WTC11 (cell line): ENCODE measurements around the gene DCUN1D1. TPM values are rescaled to one million over a fixed set of nuclear protein-coding genes. Genes with fewer than 3 reads are reported as not detected.

Experiments
- ATAC-seq: fragments of 200-7000 bp; cut with Tn5 transposase; 2 replicates; pipeline ENCODE4 v1.10.0; 2021; ENCODE audit warnings: mild to moderate bottlenecking, moderate library complexity
- CTCF ChIA-PET: fragments of 300-600 bp; sonication (Branson Sonifier 250); formaldehyde crosslinking; loops from one replicate; lab custom pipeline; 2021; ENCODE audit warnings: antibody characterized with exemption; lab: Charles Lee
- POLR2A ChIA-PET: fragments of 350-600 bp; sonication (Branson Sonifier 250); formaldehyde crosslinking; loops from one replicate; lab custom pipeline; 2021; ENCODE audit warnings: antibody characterized with exemption; lab: Charles Lee
- DNase-seq: peaks from one replicate; pipeline ENCODE4 v3.0.0; 2021; ENCODE audit warnings: low spot score
- H3K27ac Mint-ChIP-seq: 2 replicates; pipeline ENCODE4 v1.8.0; 2021; ENCODE audit warnings: mixed read lengths
- H3K27me3 Mint-ChIP-seq: 2 replicates; pipeline ENCODE4 v1.8.0; 2021; ENCODE audit warnings: low read depth, mild to moderate bottlenecking, moderate library complexity, mixed read lengths
- H3K36me3 Mint-ChIP-seq: 2 replicates; pipeline ENCODE4 v1.8.0; 2021; ENCODE audit warnings: mixed read lengths
- H3K4me1 Mint-ChIP-seq: 2 replicates; pipeline ENCODE4 v1.8.0; 2022; ENCODE audit warnings: mixed read lengths
- H3K4me3 Mint-ChIP-seq: 2 replicates; pipeline ENCODE4 v1.8.0; 2021; ENCODE audit warnings: mild to moderate bottlenecking, moderate library complexity, mixed read lengths
- H3K9me3 Mint-ChIP-seq: 2 replicates; pipeline ENCODE4 v1.8.0; 2021; ENCODE audit warnings: mixed read lengths
- AR ChIP-seq: fragments of 250-450 bp; sonication (Bioruptor Pico); IDR thresholded peaks from 2 replicates; pipeline ENCODE4 v1.9.0; 2021; ENCODE audit warnings: mild to moderate bottlenecking
- ETV6 ChIP-seq: sonication (generic); formaldehyde crosslinking; IDR thresholded peaks from 2 replicates; pipeline ENCODE4 v1.8.1; 2022; ENCODE audit warnings: mild to moderate bottlenecking, missing genetic modification reagents
- FOXK1 ChIP-seq: sonication (generic); formaldehyde crosslinking; IDR thresholded peaks from 2 replicates; pipeline ENCODE4 v1.8.0; 2022; ENCODE audit warnings: mild to moderate bottlenecking, moderate library complexity, missing genetic modification reagents
- GRHL2 ChIP-seq: fragments of 250-450 bp; sonication (Bioruptor Pico); IDR thresholded peaks from 2 replicates; pipeline ENCODE4 v1.8.0; 2022; ENCODE audit warnings: mild to moderate bottlenecking, moderate library complexity; ENCODE audit not compliant: insufficient replicate concordance, severe bottlenecking
- HMGA2 ChIP-seq: fragments of 250-450 bp; sonication (Bioruptor Pico); IDR thresholded peaks from 2 replicates; pipeline ENCODE4 v1.4.0; 2021; ENCODE audit warnings: mild to moderate bottlenecking, moderate library complexity
- NFATC4 ChIP-seq: fragments of 250-450 bp; sonication (Bioruptor Pico); IDR thresholded peaks from 2 replicates; pipeline ENCODE4 v1.9.0; 2021; ENCODE audit warnings: mild to moderate bottlenecking
- NR3C1 ChIP-seq: sonication (generic); formaldehyde crosslinking; conservative IDR thresholded peaks from 2 replicates; pipeline ENCODE4 v1.8.1; 2023; ENCODE audit warnings: low read depth, mild to moderate bottlenecking, missing genetic modification reagents
- RORB ChIP-seq: fragments of 250-450 bp; sonication (Bioruptor Pico); IDR thresholded peaks from 2 replicates; pipeline ENCODE4 v1.9.0; 2021; ENCODE audit warnings: mild to moderate bottlenecking
- SP1 ChIP-seq: sonication (generic); formaldehyde crosslinking; conservative IDR thresholded peaks from 2 replicates; pipeline ENCODE4 v1.8.1; 2022; ENCODE audit warnings: missing genetic modification reagents
- TEAD4 ChIP-seq: sonication (generic); formaldehyde crosslinking; IDR thresholded peaks from 2 replicates; pipeline ENCODE4 v1.8.0; 2022; ENCODE audit warnings: mild to moderate bottlenecking, missing genetic modification reagents
- ZNF232 ChIP-seq: sonication (generic); formaldehyde crosslinking; IDR thresholded peaks from 2 replicates; pipeline ENCODE4 v1.8.0; 2022; ENCODE audit warnings: mild to moderate bottlenecking, missing genetic modification reagents
- total RNA-seq: library from RNA; stranded (reverse); gene quantifications from 3 replicates; pipeline ENCODE4 v1.2.3, GENCODE V29; 2021
- TF ChIP-seq, protein P1 (sequence below): fragments of 250-450 bp; sonication (Bioruptor Pico); IDR thresholded peaks from 2 replicates; pipeline ENCODE4 v1.9.0; 2021; ENCODE audit warnings: mild to moderate bottlenecking, borderline replicate concordance
- TF ChIP-seq, protein P2 (sequence below): fragments of 250-450 bp; sonication (Bioruptor Pico); IDR thresholded peaks from 2 replicates; pipeline ENCODE4 v1.9.0; 2021; ENCODE audit warnings: moderate library complexity, mild to moderate bottlenecking, inconsistent platforms, borderline replicate concordance
- TF ChIP-seq, protein P3 (sequence below): sonication (generic); formaldehyde crosslinking; IDR thresholded peaks from 2 replicates; pipeline ENCODE4 v1.8.1; 2023; ENCODE audit warnings: mild to moderate bottlenecking, missing genetic modification reagents, moderate library complexity
- TF ChIP-seq, protein P4 (sequence below): sonication (generic); formaldehyde crosslinking; IDR thresholded peaks from 2 replicates; pipeline ENCODE4 v1.8.0; 2023; ENCODE audit warnings: missing genetic modification reagents, mild to moderate bottlenecking, borderline replicate concordance
- TF ChIP-seq, protein P5 (sequence below): sonication (generic); formaldehyde crosslinking; IDR thresholded peaks from 2 replicates; pipeline ENCODE4 v1.8.0; 2022; ENCODE audit warnings: missing genetic modification reagents
- TF ChIP-seq, protein P6 (sequence below): sonication (generic); formaldehyde crosslinking; IDR thresholded peaks from 2 replicates; pipeline ENCODE4 v1.8.1; 2022; ENCODE audit warnings: missing genetic modification reagents, borderline replicate concordance

Gene DCUN1D1
- total RNA-seq, 1 experiment from 2014 or later: 64.5 TPM

DNA sequence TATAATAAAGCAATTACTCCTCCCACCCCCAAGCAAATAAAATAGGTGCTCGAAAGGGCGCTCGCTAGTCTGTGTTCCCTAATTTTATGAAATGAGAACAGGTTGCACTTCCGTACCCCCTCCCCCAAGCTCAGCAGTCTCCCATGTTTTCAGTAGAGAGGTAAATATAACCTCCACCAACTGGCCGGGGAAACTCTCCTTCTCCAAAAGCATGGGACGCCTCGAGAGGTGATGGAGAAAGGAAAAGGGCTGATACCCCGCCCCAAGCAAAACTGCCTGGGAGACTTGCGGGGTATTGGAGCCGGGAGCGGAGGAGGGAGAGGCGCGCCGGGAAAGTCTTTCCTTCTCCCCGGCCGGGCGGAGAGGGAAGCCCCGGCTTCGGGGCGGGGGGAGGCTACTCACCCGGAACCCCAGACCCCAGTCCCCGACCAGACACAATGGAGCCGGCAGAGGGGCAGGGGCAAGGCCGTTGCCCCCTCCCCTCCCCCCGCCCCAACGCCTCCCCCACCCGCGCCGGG lies 605 bp downstream of the DCUN1D1 start (continued):
- TF ChIP-seq AR (CRISPR knock-in tag) (no peak), NFATC4 (no peak), NR3C1 (CRISPR knock-in tag) (no peak), ZNF232 (CRISPR knock-in tag) (no peak), HMGA2 (CRISPR knock-in tag) (no peak), GRHL2 (CRISPR knock-in tag) (no peak), ETV6 (CRISPR knock-in tag) (no peak), FOXK1 (CRISPR knock-in tag) (no peak), TEAD4 (CRISPR knock-in tag) (no peak)
- TF ChIP-seq, protein P1, sequence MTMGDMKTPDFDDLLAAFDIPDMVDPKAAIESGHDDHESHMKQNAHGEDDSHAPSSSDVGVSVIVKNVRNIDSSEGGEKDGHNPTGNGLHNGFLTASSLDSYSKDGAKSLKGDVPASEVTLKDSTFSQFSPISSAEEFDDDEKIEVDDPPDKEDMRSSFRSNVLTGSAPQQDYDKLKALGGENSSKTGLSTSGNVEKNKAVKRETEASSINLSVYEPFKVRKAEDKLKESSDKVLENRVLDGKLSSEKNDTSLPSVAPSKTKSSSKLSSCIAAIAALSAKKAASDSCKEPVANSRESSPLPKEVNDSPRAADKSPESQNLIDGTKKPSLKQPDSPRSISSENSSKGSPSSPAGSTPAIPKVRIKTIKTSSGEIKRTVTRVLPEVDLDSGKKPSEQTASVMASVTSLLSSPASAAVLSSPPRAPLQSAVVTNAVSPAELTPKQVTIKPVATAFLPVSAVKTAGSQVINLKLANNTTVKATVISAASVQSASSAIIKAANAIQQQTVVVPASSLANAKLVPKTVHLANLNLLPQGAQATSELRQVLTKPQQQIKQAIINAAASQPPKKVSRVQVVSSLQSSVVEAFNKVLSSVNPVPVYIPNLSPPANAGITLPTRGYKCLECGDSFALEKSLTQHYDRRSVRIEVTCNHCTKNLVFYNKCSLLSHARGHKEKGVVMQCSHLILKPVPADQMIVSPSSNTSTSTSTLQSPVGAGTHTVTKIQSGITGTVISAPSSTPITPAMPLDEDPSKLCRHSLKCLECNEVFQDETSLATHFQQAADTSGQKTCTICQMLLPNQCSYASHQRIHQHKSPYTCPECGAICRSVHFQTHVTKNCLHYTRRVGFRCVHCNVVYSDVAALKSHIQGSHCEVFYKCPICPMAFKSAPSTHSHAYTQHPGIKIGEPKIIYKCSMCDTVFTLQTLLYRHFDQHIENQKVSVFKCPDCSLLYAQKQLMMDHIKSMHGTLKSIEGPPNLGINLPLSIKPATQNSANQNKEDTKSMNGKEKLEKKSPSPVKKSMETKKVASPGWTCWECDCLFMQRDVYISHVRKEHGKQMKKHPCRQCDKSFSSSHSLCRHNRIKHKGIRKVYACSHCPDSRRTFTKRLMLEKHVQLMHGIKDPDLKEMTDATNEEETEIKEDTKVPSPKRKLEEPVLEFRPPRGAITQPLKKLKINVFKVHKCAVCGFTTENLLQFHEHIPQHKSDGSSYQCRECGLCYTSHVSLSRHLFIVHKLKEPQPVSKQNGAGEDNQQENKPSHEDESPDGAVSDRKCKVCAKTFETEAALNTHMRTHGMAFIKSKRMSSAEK (CRISPR knock-in tag): no peak
- TF ChIP-seq, protein P2, sequence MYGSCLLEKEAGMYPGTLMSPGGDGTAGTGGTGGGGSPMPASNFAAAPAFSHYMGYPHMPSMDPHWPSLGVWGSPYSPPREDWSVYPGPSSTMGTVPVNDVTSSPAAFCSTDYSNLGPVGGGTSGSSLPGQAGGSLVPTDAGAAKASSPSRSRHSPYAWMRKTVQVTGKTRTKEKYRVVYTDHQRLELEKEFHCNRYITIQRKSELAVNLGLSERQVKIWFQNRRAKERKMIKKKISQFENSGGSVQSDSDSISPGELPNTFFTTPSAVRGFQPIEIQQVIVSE (CRISPR knock-in tag): no peak
- TF ChIP-seq, protein P3, sequence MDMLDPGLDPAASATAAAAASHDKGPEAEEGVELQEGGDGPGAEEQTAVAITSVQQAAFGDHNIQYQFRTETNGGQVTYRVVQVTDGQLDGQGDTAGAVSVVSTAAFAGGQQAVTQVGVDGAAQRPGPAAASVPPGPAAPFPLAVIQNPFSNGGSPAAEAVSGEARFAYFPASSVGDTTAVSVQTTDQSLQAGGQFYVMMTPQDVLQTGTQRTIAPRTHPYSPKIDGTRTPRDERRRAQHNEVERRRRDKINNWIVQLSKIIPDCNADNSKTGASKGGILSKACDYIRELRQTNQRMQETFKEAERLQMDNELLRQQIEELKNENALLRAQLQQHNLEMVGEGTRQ (CRISPR knock-in tag): no peak

GRCh38 chr3:182979103-182979673 lies 1.1 kb downstream of the DCUN1D1 start:
- POLR2A ChIA-PET: no interaction called here
- TF ChIP-seq, protein P4, sequence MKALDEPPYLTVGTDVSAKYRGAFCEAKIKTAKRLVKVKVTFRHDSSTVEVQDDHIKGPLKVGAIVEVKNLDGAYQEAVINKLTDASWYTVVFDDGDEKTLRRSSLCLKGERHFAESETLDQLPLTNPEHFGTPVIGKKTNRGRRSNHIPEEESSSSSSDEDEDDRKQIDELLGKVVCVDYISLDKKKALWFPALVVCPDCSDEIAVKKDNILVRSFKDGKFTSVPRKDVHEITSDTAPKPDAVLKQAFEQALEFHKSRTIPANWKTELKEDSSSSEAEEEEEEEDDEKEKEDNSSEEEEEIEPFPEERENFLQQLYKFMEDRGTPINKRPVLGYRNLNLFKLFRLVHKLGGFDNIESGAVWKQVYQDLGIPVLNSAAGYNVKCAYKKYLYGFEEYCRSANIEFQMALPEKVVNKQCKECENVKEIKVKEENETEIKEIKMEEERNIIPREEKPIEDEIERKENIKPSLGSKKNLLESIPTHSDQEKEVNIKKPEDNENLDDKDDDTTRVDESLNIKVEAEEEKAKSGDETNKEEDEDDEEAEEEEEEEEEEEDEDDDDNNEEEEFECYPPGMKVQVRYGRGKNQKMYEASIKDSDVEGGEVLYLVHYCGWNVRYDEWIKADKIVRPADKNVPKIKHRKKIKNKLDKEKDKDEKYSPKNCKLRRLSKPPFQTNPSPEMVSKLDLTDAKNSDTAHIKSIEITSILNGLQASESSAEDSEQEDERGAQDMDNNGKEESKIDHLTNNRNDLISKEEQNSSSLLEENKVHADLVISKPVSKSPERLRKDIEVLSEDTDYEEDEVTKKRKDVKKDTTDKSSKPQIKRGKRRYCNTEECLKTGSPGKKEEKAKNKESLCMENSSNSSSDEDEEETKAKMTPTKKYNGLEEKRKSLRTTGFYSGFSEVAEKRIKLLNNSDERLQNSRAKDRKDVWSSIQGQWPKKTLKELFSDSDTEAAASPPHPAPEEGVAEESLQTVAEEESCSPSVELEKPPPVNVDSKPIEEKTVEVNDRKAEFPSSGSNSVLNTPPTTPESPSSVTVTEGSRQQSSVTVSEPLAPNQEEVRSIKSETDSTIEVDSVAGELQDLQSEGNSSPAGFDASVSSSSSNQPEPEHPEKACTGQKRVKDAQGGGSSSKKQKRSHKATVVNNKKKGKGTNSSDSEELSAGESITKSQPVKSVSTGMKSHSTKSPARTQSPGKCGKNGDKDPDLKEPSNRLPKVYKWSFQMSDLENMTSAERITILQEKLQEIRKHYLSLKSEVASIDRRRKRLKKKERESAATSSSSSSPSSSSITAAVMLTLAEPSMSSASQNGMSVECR (CRISPR knock-in tag): no peak
- TF ChIP-seq SP1 (no peak), RORB (CRISPR knock-in tag) (no peak)
- TF ChIP-seq, protein P5, sequence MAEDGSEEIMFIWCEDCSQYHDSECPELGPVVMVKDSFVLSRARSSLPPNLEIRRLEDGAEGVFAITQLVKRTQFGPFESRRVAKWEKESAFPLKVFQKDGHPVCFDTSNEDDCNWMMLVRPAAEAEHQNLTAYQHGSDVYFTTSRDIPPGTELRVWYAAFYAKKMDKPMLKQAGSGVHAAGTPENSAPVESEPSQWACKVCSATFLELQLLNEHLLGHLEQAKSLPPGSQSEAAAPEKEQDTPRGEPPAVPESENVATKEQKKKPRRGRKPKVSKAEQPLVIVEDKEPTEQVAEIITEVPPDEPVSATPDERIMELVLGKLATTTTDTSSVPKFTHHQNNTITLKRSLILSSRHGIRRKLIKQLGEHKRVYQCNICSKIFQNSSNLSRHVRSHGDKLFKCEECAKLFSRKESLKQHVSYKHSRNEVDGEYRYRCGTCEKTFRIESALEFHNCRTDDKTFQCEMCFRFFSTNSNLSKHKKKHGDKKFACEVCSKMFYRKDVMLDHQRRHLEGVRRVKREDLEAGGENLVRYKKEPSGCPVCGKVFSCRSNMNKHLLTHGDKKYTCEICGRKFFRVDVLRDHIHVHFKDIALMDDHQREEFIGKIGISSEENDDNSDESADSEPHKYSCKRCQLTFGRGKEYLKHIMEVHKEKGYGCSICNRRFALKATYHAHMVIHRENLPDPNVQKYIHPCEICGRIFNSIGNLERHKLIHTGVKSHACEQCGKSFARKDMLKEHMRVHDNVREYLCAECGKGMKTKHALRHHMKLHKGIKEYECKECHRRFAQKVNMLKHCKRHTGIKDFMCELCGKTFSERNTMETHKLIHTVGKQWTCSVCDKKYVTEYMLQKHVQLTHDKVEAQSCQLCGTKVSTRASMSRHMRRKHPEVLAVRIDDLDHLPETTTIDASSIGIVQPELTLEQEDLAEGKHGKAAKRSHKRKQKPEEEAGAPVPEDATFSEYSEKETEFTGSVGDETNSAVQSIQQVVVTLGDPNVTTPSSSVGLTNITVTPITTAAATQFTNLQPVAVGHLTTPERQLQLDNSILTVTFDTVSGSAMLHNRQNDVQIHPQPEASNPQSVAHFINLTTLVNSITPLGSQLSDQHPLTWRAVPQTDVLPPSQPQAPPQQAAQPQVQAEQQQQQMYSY (CRISPR knock-in tag): no peak
- TF ChIP-seq, protein P6, sequence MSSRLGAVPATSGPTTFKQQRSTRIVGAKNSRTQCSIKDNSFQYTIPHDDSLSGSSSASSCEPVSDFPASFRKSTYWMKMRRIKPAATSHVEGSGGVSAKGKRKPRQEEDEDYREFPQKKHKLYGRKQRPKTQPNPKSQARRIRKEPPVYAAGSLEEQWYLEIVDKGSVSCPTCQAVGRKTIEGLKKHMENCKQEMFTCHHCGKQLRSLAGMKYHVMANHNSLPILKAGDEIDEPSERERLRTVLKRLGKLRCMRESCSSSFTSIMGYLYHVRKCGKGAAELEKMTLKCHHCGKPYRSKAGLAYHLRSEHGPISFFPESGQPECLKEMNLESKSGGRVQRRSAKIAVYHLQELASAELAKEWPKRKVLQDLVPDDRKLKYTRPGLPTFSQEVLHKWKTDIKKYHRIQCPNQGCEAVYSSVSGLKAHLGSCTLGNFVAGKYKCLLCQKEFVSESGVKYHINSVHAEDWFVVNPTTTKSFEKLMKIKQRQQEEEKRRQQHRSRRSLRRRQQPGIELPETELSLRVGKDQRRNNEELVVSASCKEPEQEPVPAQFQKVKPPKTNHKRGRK (CRISPR knock-in tag): no peak

More at GRCh38 chr3:182979103-182979673, 1.1 kb downstream of the DCUN1D1 start:
- Mint-ChIP-seq H3K27ac (peak overlapping the region; percentile 78), H3K27me3 (no peaks in the 10 kb centered on the region), H3K4me3 (peak overlapping the region; percentile 94), H3K9me3 (no peaks in the 10 kb centered on the region), H3K4me1 (peaks cover 27% of the 10 kb centered on the region), H3K36me3 (no peaks in the 10 kb centered on the region)
- ATAC-seq (no peak), DNase-seq (no peak)
- CTCF ChIA-PET: interaction anchor here (0.7 to 1.4 kb wide), 2 partner anchors 70 to 106 kb away, joined by 3 read pairs; no protein-coding TSS in a partner anchor
